ENCODE data around the gene ARHGAP20. TPM values are rescaled to one million over a fixed set of nuclear protein-coding genes. Genes with fewer than 3 reads are reported as not detected.
"Not testable (repeated sequence)": the region's sequence is repeated elsewhere in the genome, so short reads cannot be mapped to it uniquely, and the experiment has no call there.

Gene ARHGAP20
- total RNA-seq, 1 experiment from 2014 or later = not detected

GRCh38 chr11:110691926-110692325 lies 20.3 kb downstream of the ARHGAP20 start:
- H3K36me3 ChIP-seq = no peaks in the 10 kb centered on the region
- DNase-seq = no peak
- H3K9me3 ChIP-seq (replicated peaks) = no peaks in the 10 kb centered on the region
- H3K27ac ChIP-seq = no peak overlapping the region
- H3K4me1 ChIP-seq = no peaks in the 10 kb centered on the region
- no peaks in the 10 kb centered on the region for H3K27me3 ChIP-seq
- H3K4me3 ChIP-seq = no peak overlapping the region

DNA sequence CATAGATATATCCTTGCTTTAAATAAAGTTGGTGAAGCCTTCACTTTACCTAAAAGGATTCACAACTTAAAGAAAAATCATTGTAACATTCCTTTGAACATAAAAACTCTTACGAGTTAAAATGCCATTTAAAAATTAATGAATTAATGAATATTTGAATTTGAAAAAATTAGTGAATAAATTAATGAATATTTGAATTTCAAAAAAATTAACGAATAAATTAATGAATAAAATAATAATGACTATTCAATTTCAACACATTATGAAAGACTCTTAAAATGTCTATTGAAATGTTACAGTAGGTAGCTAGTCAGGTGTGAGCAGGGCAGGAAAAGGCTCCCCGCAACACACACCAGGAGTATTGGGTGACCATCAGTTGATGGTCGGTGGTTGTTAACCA lies 22.9 kb downstream of the ARHGAP20 start:
- Histone ChIP-seq H3K4me3 (no peak overlapping the region), H3K9me3 (replicated peaks) (no peaks in the 10 kb centered on the region), H3K4me1 (no peaks in the 10 kb centered on the region), H3K27ac (no peak overlapping the region), H3K27me3 (no peaks in the 10 kb centered on the region), H3K36me3 (no peaks in the 10 kb centered on the region)
- DNase-seq = no peak

DNA sequence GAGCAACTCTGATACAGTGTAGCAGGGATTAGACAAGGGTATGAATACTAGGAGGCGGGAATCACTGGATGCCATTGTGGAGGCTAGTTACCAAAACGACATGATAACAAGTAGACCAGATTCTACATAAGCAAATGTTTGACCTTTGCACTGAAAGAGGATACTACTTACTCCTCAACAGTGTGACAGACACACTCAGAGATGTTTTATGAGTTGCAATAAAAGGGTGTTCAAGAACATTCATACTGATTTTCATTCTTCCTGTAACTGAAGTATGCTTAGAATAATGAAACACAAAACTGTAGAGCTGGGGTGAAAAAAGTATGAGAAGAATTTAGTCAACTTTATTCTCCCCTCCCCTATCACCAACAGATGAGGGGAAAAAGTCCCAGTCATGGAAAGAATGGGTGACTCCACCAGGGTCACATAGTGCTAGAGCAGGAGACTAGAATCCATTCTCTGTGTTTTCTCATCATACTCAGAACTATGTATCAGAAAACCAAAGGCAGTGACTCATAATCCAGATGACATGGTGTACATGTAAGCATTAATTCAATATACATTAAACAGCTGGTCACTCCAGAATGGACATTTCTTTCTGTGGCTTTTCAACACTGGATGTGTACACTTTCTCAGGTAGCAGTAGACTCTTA lies 32.8 kb downstream of the ARHGAP20 start:
- DNase-seq = no peak
- H3K27me3 ChIP-seq = no peaks in the 10 kb centered on the region

GRCh38 chr11:110675548-110675947 lies 36.7 kb downstream of the ARHGAP20 start:
- Histone ChIP-seq H3K36me3 (no peaks in the 10 kb centered on the region), H3K9me3 (replicated peaks) (no peaks in the 10 kb centered on the region), H3K4me3 (no peak overlapping the region), H3K27me3 (no peaks in the 10 kb centered on the region), H3K27ac (no peak overlapping the region), H3K4me1 (no peaks in the 10 kb centered on the region)
- no peak for DNase-seq

More for the DNA sequence above, 32.8 kb downstream of the ARHGAP20 start:
- no peak overlapping the region for H3K4me3 ChIP-seq
- H3K4me1 ChIP-seq = no peaks in the 10 kb centered on the region
- H3K9me3 ChIP-seq (replicated peaks) = no peaks in the 10 kb centered on the region
- no peaks in the 10 kb centered on the region for H3K36me3 ChIP-seq
- no peak overlapping the region for H3K27ac ChIP-seq

- no peak for DNase-seq
Observed at GRCh38 chr11:110665689-110666465, 46.4 kb downstream of the ARHGAP20 start.

DNA sequence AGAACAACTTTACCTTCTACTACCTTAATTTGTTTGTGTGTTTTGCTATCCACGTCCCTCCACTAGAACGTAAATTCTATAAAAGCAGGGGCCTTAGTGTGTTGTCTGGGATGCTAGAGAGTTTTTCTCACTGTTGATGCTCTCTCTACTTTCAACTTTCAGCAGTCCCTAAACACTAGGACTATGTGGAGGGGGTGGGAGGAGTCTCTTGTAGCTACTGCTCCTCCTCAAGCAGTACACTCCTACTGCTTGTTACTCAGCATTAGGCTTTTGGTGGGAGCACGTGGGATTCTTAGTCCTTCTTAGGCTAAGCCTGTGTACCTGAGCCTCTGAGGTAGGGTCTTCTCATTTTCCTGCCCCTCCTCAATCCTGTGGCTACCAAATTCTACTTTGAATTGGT lies 56.3 kb downstream of the ARHGAP20 start:
- Histone ChIP-seq H3K27ac (no peak overlapping the region), H3K36me3 (no peaks in the 10 kb centered on the region), H3K4me3 (no peak overlapping the region), H3K27me3 (no peaks in the 10 kb centered on the region), H3K4me1 (no peaks in the 10 kb centered on the region), H3K9me3 (replicated peaks) (no peaks in the 10 kb centered on the region)
- DNase-seq = no peak

More at GRCh38 chr11:110665689-110666465, 46.4 kb downstream of the ARHGAP20 start:
- H3K9me3 ChIP-seq (replicated peaks) = no peaks in the 10 kb centered on the region
- H3K27me3 ChIP-seq = no peaks in the 10 kb centered on the region
- no peaks in the 10 kb centered on the region for H3K36me3 ChIP-seq
- H3K4me1 ChIP-seq = no peaks in the 10 kb centered on the region
- H3K4me3 ChIP-seq = no peak overlapping the region
- no peak overlapping the region for H3K27ac ChIP-seq

GRCh38 chr11:110654456-110654855 lies 57.8 kb downstream of the ARHGAP20 start:
- Histone ChIP-seq H3K36me3 (no peaks in the 10 kb centered on the region), H3K27ac (no peak overlapping the region), H3K27me3 (no peaks in the 10 kb centered on the region), H3K4me3 (no peak overlapping the region), H3K9me3 (replicated peaks) (no peaks in the 10 kb centered on the region), H3K4me1 (no peaks in the 10 kb centered on the region)
- DNase-seq = no peak

- no peaks in the 10 kb centered on the region for H3K27me3 ChIP-seq
- no peak for DNase-seq
- H3K4me1 ChIP-seq = no peaks in the 10 kb centered on the region
- H3K4me3 ChIP-seq = no peak overlapping the region
- H3K9me3 ChIP-seq (replicated peaks) = no peaks in the 10 kb centered on the region
- H3K36me3 ChIP-seq = no peaks in the 10 kb centered on the region
- no peak overlapping the region for H3K27ac ChIP-seq
Observed at GRCh38 chr11:110645253-110645652, 67.0 kb downstream of the ARHGAP20 start.

GRCh38 chr11:110634370-110634769 lies 77.9 kb downstream of the ARHGAP20 start:
- H3K27ac ChIP-seq = no peak overlapping the region
- no peaks in the 10 kb centered on the region for H3K36me3 ChIP-seq
- H3K27me3 ChIP-seq = no peaks in the 10 kb centered on the region
- no peak overlapping the region for H3K4me3 ChIP-seq
- DNase-seq = no peak
- H3K4me1 ChIP-seq = no peaks in the 10 kb centered on the region
- no peaks in the 10 kb centered on the region for H3K9me3 ChIP-seq (replicated peaks)

- H3K4me1 ChIP-seq = no peaks in the 10 kb centered on the region
- no peak for DNase-seq
- no peak overlapping the region for H3K4me3 ChIP-seq
- no peaks in the 10 kb centered on the region for H3K36me3 ChIP-seq
- no peaks in the 10 kb centered on the region for H3K27me3 ChIP-seq
- no peak overlapping the region for H3K27ac ChIP-seq
- H3K9me3 ChIP-seq (replicated peaks) = no peaks in the 10 kb centered on the region
Observed at GRCh38 chr11:110631551-110631950, 80.7 kb downstream of the ARHGAP20 start.

DNA sequence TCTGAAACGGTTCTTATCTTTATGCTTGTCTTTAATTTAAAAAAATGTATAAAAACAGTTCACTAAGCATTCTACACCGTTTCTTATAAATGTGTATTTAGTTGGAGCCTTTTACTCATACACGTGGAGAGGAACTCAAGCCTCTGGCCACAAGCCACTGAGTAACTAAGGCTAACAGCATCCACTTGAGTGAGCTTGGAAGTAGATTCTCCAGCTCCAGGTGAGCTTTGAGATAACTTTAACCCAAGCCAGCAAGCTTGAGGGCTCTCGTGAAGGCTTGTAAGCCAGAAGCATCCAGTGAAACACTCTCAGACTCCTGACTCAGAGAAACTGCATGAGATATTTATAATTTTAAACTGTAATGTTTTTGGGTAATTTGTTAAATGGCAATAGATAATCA lies 82.6 kb downstream of the ARHGAP20 start:
- H3K27ac ChIP-seq = no peak overlapping the region
- H3K27me3 ChIP-seq = no peaks in the 10 kb centered on the region
- H3K4me3 ChIP-seq = no peak overlapping the region
- H3K36me3 ChIP-seq = no peaks in the 10 kb centered on the region
- DNase-seq = no peak
- no peaks in the 10 kb centered on the region for H3K4me1 ChIP-seq
- H3K9me3 ChIP-seq (replicated peaks) = no peaks in the 10 kb centered on the region

DNA sequence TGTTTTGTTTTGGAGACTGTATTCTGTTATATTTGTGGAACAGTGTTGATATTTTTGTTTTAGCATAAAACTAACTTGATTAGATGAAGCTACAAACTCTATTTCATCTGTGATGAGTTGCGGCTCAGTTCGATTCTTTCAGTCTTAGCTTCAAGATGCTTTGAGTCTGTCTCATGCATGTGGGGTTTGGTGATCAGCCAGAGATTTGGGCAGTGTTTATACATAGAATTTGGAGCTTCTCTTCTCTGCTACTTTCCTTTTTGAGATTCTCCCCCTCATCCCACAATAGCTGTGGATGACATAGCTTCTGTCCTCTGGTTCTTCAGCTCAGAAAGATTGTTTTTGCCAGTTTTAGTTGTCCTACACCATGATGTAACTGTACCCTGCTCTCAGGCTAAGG lies 90.4 kb downstream of the ARHGAP20 start:
- Histone ChIP-seq H3K4me1 (no peaks in the 10 kb centered on the region), H3K9me3 (replicated peaks) (no peaks in the 10 kb centered on the region), H3K4me3 (no peak overlapping the region), H3K36me3 (no peaks in the 10 kb centered on the region), H3K27me3 (no peaks in the 10 kb centered on the region), H3K27ac (no peak overlapping the region)
- no peak for DNase-seq

- not testable (repeated sequence) for H3K36me3 ChIP-seq; H3K27me3 ChIP-seq; H3K9me3 ChIP-seq (replicated peaks); H3K4me1 ChIP-seq; H3K4me3 ChIP-seq; H3K27ac ChIP-seq; DNase-seq
Observed at GRCh38 chr11:110619366-110619765, 92.9 kb downstream of the ARHGAP20 start.

DNA sequence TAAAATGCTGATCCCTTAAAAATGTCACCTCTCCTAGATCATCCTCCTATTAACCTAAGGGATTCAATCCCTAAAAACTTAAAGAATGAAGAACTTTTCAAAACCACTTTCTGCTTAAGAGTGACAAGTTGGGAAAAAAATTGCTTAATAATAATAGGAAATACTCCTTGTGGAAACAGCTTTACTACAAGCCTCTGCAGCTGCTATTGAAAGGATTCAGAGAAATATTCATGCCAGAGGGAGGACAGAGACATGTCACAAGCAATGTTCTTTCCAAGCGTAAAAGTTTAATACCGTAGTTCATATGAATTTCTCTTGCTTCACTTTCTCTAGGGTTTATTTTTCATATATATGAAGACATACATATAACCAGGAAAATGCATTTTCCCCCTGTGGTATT lies 98.2 kb downstream of the ARHGAP20 start:
- H3K4me3 ChIP-seq = no peak overlapping the region
- H3K9me3 ChIP-seq (replicated peaks) = no peaks in the 10 kb centered on the region
- no peaks in the 10 kb centered on the region for H3K4me1 ChIP-seq
- no peak for DNase-seq
- H3K27me3 ChIP-seq = no peaks in the 10 kb centered on the region
- no peaks in the 10 kb centered on the region for H3K36me3 ChIP-seq
- no peak overlapping the region for H3K27ac ChIP-seq

DNA sequence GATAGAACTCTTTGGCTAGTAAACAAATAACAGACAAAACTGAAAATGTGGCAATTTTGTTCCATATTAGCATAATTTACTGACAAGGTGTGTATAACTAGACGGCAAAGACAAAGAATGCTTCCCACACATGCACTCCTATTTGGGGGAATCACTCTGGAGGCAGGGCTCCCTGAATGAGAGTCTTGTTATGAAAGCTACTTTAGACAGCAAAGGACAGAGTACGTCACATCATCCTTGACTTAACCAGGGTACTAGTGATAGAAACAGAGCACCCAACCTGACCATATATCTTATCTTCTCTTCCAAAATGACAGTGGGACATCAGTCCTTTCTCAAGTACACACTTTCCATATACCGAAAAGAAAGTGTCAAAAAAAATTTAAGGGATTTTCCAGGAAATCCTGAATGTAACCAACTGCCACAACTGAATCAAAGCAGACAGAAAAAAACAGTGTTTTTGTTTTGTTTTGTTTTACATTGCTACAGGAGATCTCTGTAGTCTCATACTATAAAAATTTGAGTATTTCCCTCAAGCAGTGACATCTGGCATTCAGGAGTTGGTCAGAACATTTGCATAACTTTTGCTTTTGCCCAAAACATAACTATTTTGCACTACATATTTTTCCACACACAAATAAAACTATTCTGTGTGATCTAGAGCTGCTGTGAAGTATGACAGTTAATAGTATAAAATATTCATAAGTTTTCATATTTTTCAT lies 98.9 kb downstream of the ARHGAP20 start:
- no peak overlapping the region for H3K4me3 ChIP-seq
- no peaks in the 10 kb centered on the region for H3K9me3 ChIP-seq (replicated peaks)
- no peaks in the 10 kb centered on the region for H3K27me3 ChIP-seq
- DNase-seq = no peak
- H3K27ac ChIP-seq = no peak overlapping the region
- no peaks in the 10 kb centered on the region for H3K4me1 ChIP-seq
- H3K36me3 ChIP-seq = no peaks in the 10 kb centered on the region
